Fibroblast of peridontal ligament (primary cell): ENCODE data around the gene NOL11.
"Not testable (repeated sequence)": the region's sequence is repeated elsewhere in the genome, so short reads cannot be mapped to it uniquely, and the experiment has no call there.

Experiments
- DNase-seq: peaks from one replicate; pipeline ENCODE4 v3.0.0-alpha.2; 2010; ENCODE audit errors: extremely low read depth

Gene NOL11

DNA sequence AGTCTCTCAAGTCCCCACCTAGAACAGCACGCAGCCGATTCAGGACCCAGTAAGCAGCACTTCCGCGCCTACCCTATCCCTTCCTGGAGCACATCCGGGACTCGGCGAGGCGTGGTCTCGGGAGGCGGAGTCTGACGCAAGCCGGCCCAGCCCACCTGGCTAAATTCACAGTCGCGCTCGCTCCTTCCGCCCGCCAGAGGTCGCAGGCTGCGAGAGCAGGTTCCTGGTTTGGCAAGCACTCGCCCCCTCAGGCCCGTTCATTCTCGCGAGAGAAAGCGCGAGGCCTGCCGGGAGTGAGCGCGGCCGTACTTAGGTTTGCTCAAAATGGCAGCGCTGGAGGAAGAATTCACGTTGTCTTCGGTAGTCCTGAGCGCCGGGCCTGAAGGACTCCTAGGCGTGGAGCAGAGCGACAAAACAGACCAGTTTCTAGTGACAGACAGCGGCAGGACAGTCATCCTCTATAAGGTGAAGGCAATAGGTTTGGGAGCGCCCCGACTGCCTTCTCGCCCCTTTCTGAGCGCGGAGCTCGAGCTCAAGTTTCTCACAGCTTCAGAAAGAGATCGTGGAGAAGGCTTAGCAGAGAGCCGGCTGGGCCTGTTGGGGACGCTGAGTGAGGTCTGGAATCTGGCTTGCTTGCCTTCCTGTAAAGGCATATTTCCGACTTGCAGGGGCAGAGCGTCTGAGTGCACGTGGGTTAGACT, at the start of gene NOL11:
NOL11 (plus strand) TSS at position 313 of the 701 bp plus-strand sequence; CDS start at position 325, 12 bp downstream.
- DNase-seq: peak; percentile 98

DNA sequence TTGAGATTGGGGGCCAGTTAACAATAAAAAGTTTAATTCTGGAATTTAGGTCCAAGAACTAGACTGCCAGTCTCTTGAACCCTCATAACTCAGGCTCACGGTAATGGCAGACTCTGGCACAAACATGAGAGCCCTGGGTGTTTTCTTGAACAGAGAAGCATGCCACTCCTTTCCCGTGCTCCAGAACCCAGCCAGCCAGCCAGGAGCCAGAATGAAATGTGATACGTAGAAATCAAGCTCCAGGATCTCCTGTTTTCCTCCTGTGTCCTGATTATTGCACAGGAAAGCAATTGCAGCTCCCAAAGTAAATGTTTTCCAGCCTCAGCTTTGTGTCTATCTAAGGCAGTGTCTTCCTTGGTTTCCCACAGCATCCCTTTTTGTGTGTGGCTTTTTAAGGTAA, 46.2 kb upstream of the NOL11 start:
- peak; percentile 15 for DNase-seq

DNA sequence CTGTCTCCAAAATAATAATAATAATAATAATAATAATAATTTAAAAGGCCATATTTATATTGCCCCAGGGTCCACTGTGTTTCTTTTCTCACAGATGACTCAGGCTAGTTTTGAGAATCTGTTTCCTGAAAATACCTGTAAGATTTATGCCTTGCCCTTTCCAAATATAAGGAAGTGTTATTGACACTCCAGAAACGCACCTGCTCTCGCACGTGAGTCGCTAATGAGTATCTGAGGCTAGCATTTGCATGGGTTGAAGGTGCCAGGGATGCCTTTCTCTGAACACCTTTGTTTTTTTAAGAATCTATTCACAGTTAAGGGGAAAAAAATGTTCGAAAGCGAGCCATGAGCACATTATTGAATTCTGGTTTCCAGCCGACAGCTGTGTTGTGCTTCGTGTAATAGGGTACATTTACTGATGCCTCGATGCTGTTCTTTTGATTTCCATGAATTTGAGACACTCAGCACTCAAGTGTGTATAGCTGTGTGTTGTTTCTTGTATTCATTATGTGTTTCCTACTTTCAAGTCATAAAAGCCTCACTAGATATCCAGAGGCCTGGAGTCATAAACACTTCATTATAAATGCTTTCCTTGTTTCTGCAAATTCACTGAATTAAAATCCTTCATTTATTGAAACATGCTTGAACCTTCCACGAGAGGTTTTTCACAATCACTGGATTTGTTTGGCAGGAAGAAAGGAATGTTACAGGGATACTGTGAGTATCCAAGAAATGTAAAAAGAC, 45.0 kb upstream of the NOL11 start:
- DNase-seq: no peak

DNA sequence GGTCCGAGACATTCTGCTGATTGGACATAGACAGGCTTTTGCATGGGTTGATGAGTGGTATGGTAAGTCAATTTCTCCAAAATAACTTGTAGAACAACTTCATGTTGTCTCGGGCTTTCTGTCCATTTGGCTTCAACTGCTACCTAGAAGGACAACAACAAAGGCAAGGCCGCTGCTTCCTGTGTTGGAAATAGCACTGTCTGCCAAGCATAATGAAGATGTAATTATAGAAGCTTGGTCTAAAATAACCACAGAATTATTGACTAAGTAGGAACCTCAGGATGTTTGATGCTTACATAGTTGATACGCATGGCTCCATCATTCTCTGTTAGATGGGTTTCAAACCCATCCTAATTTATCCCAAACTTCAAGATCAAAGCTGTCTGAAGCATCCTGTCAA, 42.3 kb upstream of the NOL11 start:
- no peak for DNase-seq

DNA sequence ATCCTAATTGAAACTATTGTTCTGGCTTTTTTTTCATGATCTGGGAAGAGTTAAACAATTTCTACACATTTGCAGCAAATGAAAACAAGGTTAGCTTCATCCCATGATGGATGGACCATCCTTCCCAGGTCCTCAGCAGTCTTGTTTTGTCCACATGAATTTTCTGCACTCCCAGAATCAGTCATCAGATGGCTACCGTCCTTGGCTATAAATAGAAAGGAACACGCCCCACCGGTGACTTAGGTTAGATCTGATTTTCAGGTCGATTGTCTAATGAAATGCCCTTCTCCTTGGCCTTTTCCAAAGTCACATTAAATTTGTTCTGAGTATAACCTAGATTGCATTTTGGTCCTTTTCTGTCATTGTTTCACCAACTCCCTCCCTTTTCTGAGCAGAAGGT, 41.4 kb upstream of the NOL11 start:
- no peak for DNase-seq

DNA sequence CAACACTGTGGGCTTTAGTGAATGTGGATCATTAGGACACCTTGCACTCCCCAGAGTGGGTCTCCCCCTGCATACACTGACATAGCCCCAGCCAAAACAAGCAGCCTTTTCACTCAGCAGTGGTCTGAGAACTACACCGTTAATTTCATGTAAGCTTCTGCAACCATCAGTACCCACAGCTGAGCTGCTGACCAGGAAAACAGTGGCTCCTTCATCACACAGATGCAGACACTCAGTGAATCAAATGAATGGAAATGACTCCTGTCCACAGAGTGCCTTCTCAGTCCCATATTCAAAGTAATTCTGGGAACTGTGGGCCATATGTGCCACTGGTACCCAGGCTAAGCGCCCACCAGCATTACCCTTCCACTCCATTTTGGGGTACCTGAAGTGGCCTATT, 39.3 kb upstream of the NOL11 start:
- DNase-seq: no peak

DNA sequence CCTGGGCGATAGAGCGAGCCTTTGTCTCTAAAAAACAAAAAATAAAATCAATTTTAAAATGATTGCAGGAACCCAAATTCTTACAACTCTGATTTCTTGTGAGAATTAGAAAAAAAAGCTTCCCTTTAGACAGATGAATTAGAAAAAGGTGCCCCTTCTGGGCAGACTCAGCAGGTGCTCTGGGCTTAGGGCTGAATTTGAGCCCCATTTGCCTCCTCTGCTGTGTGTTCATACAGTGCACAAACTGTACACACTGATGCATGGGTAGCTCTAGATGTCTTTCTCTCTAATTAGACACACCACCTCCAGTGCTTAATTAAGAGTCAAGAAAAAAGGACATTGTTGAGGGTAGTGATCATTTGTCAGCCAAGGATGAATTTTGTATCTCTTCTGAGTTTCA, 38.5 kb upstream of the NOL11 start:
- no peak for DNase-seq

DNA sequence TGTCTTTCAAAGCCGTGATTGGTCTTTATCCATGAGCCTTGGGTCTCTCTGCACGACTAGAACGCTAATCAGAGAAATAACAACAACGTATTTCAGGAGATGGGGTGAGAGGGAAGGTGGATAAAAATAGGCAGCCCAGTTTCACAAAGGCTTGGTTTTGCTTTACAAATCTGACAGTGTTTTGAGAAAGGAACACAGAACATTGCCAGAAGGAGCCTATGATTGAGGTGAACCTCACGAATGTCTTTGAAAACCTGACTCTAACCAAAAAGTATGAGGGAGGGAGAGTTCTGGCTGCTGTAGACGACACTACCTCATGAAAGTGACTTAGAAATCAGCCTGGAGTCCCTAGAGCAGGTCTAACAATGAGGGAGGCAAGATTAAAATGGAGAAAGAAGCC, 38.0 kb upstream of the NOL11 start:
- no peak for DNase-seq

DNA sequence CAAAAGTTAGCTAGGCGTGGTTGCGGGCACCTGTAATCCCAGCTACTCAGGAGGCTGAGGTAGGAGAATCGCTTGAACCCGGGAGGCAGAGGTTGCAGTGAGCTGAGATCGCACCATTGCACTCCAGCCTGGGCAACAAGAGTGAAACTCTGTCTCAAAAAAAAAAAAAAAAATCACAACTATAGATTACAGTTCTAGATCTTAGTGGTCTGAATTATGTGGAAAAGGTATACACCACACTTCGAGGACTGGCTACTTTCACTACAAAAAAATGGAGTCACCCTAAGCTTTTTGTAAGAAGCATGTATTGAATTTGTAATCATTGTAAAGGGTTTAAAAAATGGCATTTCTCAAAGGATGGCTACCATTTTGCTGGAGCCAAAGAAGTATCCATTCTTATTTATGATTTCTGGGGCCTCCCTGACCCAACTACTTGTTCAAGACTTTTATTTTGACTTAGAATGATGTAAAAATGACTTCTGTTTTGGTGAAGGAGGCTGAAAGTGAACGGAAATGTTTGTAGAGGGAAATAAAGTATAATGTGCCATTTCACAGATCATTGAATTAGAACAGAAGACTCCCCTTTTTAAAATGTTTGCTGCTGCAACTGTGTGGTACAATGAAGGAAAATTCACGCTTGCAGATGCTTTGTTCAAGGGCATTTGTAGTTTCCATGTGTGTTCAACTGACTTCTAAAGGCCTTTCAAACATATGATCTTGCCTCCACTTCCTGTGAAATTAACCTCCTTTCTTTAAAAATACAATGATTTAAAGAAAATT, 37.1 kb upstream of the NOL11 start:
- no peak for DNase-seq

DNA sequence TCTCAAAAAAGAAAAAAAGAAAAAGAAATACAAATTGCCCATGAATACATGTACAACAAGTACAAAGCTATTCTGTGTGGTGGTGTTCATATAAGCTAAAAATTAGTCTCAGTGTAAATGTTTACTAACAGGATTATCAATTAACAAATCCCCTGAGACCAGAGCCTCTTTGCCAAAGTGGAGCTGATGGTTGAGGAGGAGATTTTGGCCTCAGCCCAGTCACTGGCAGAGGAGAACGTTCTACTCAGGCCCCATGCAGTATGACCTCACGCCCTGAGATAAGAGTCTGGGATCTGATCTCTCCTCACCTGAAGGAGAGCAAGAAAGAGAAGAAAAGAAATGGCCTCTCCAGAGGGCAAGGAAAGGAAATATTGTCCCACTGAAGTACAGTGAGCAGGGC, 35.5 kb upstream of the NOL11 start:
- no peak for DNase-seq

DNA sequence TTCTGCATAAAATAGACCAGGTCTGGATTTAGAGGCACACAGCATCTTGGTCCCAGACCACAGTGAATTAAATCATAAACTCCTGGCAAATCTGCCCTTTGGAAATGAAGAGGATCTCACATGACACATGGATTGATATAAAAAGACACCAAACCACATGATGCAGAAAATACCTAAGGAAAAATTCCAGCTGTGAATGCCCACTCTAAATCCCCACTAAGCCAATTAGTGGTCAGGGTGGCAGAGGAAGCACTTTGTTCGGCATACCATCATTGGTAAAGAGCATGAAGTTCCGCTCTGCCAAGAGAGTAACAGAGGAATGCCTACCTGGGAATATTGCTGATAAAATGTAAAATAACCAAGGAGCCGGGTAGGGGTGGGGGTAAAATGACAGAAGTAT, 32.4 kb upstream of the NOL11 start:
- no peak for DNase-seq

DNA sequence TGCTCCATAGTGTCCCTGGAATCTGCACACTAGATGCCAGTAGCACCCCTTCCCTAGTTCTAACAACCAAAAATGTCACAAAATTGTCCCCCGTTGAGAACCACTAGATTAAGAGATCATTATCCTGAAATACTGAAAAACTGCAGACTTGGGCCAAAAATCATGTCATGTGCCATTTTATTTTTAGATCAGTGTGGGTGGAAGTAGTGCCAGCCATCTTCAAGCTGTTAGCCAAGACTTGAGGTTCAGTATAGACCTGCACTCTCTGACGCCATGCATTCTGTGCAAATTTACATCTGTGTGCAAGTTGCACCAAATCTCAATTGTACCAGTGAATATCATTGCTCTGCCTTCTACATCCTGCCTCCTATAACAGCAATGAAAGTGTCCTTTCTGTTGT, 31.5 kb upstream of the NOL11 start:
- no peak for DNase-seq

DNA sequence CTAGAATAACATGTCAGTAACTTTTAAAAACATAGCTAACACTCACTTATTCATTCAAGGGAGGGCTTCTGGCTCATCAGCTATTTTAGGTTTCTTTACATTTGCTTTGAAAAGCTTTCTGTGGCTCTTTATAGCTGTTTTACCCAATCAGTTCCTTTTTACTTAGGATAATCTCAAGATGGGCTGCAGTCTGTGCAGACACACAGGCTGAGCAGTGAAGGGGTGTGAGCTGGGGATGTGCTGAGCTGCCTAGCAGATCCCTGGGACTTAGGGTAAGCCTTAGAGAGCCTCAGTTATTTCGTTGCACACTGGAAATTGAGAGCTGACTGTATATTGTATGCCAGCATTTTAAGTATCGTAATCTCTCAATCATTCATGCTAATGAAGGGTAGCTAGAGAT, 30.2 kb upstream of the NOL11 start:
- no peak for DNase-seq

DNA sequence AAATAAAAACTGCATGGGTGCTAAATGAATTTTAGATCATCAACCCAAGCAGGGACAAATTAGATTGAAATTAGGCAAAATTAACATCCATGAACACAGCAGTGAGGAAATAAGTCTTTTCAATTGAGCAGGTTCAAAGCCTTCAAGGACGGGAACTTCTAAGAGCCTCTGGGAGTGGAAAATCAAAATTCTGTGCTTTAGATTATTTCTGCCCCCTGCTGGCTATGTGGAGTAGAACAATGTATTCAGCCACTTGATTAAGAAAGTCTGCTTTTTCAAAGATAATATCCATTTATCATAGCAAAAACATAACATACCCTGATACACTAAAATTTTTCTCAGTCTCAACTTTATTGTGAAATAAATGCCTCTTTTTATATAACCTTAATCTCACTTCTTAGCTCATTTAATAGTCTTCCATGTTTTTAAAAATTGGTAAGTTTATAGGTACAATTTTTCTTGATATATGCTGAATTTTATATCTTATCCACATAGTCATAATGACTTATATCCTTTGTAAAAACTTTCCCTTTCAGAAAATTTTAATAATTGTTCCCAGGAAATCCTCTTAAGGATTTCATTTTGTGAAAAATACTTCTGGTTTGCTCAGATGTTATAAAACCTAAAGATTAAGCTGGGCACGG, 28.1 kb upstream of the NOL11 start:
- DNase-seq: peak; percentile 87

DNA sequence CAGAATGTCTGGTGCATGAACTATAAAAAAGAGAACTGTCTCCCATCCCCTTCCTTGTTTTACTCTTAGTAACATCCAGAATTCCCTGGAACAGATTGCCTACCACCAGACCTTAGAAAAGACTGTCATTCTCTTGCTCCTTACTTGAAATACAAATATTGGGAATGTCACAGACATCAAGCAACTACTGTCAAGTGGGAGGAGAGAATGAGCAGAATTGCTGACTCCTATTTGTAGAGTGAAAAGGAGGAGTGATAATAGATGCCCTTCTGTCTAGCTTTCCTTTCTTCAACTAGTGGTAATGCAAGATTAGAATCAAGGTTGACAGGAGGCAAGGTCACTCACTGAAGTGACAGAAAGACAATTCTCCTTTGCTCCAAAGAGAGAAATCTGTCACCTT, 23.9 kb upstream of the NOL11 start:
- no peak for DNase-seq

DNA sequence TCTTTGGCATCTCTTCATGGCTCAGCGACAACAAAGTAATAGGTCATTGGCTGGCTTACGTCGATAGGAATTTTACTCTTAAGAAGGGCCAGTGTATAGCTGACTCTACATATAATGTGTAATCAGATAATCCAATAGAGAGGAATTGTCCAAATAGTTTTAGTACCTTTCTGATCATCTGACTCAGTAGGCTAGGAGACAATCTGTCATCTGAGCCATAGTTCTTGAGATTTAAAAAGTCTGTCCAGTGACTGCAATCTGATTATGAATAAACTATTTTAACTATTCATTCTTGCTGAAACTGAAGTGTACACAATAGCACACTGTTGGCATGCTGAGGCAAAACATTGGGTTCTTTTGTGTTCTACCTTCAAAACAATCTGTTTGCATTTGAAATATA, 21.4 kb upstream of the NOL11 start:
- DNase-seq: no peak

DNA sequence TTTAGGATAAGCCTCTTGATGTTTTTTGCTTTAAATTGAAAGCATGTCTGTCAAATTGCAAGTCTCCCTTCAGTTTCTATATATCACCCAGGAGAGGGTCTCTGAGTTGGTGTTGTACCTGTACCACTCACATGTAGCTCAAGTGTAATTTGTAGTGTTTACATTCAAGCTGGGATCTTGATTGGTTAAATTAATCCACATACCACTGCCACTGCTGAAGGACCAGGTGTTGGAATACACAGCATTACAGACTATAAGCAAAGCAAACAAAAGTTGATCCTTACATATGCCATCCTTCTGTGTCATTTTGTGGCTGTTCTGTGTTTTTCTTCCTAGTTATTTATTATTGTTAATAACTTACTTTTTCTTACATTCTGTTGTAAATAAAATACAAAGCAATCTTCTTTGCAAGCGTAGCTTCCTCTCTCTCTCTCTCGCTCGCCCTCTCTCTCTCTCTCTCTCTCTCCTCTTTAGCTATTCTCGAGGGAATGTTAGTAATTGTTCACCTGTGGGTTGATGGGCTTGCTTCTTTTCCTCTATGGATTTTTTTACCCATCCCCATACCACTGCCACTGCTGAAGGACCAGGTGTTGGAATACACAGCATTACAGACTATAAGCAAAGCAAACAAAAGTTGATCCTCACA, 20.8 kb upstream of the NOL11 start:
- DNase-seq: no peak

DNA sequence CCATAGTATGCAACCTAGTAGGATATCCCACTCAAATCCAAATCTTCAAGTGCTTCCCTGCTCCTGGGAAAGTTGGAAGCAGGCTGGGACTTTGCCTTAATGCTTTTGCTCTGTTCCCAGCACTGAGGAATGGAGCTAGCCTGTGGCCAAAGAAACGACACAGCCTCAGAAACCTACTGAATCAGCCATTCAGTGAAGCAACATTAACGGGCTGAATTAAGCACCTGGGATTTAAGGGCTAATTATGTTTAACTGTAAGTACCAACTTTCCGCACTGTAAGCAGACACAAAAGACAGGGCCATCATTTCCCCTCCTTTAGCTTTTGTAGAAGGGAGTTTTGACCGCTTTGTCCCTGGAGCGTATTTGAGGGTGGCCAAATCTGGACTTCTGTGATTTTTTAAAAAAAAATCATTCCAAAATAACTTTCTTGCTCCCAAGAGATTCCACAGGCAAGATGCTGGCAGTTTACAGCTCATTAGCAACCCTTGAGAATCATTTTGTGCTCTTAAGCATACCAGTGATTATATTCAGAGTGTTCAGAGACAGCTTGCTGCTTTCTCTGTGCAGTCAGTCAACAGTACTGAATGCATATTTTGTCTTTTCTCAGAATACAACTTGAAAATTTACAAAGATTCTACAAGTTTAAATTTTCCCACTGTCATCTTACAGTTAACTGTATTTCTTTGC, 17.6 kb upstream of the NOL11 start:
- DNase-seq: no peak

DNA sequence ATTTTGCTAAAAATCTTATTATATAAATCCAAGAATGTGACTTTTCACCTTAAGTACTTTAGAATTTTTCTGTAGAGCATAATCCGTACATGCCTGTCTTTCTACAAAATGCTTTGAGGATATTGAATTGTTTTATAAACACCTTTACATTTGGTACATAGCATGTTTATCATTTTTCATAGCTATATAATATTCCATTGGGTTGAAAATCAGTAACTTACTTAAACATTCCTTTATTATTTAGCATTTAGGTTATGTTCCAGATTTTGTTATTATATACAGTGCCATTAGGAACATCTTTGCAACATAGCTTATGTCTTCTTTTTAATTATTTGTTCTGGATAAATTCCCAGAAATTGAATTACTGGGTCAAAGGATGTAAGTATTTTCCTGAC, 17.0 kb upstream of the NOL11 start:
- DNase-seq: no peak

DNA sequence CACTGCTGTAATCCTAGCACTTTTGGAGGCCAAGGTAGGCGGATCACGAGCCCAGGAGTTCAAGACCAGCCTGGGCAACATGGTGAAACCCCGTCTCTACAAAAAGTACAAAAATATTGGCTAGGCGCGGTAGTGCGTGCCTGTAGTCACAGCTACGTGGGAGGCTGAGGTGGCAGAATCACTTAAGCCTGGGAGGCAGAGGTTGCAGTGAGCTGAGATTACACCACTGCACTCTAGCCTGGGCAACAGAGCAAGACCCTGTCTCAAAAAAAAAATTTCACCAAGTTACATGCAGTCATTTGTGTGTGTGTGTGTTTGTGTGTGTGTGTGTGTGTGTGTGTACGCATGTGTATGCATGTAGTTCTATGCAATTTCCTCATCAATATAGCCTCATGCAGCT, 14.9 kb upstream of the NOL11 start:
- not testable (repeated sequence) for DNase-seq

DNA sequence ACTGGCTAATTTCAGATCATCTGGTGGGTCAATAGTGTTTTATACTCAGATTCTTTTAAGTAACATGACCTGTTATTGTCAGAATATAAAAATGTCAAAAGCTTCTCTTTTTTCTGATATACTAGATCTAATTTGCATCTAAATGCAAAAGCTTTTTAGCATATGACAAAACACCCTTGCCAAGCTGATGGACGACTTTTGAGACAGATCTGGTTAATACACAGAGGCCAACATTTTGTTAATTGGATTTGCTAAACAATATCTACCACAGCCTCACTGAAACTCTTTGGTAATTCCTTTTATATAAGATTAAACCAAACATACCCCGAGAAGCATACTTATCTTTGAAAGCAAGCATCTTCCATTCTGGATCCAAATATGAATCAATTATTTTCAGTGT, 10.3 kb upstream of the NOL11 start:
- no peak for DNase-seq
